GM19025 (cell line): Measurements from ENCODE around the gene GALNT9.

Experiments
- ATAC-seq: cut with Tn5 transposase; IDR thresholded peaks from one replicate; pipeline ENCODE4 v1.9.1; 2021; ENCODE audit warnings: mild to moderate bottlenecking, low read depth, moderate library complexity; ENCODE audit not compliant: unreplicated experiment

Gene GALNT9

GRCh38 chr12:132239796-132240668 is 89.4 kb downstream of the GALNT9 start:
- no peak for ATAC-seq

- no peak for ATAC-seq
Measured at GRCh38 chr12:132239392-132239791, 90.0 kb downstream of the GALNT9 start.

GRCh38 chr12:132238884-132239283 is 90.5 kb downstream of the GALNT9 start:
- ATAC-seq, result no peak

GRCh38 chr12:132238488-132238854 is 90.9 kb downstream of the GALNT9 start:
- no peak for ATAC-seq

- no peak for ATAC-seq
Measured at GRCh38 chr12:132237772-132238487, 91.5 kb downstream of the GALNT9 start.

- no peak for ATAC-seq
Measured at GRCh38 chr12:132236930-132237771, 92.2 kb downstream of the GALNT9 start.

DNA sequence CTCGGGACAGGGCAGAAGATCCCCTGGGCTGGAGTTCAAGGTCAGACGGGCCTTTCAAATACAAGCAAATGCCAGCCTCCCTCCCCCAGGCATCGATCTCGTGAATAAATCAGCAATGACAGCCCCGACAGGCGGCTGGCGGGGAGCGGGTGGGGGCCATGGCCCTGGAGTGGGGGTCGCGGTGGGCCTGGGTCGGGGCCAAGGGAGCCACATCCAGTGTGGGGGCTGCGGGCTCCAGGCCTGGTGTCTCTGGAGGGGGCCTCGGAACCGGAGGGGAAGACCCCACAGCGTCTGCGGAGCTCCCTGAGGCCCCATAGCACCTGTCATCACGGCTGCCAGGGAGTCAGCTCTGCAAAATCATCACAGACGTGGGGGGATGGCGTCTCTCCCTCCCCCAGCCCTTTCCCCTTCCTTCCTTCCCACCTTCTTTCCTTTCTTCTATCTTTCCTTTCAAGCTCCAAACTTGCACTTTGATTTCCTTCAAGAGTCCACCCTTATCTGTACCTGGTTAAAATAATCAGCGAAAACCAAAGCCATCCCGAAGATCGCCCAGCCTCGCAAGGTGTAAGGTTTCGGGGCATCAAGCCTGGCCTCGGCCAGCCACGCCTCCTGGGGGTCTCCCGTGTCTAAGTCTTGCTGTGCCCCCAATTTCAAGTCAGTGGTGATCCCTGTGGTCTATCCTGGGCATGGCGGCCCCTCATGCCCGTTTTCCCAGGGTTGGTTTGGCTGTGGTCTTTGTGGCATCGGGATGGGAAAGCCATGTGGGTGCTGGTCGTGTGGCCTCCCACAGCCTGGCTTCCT is 93.1 kb downstream of the GALNT9 start:
- ATAC-seq, result no peak

- ATAC-seq, result no peak
Measured at GRCh38 chr12:132235116-132235820, 94.1 kb downstream of the GALNT9 start.

- no peak for ATAC-seq
Measured at GRCh38 chr12:132230381-132230780, 99.0 kb downstream of the GALNT9 start.

- ATAC-seq, result no peak
Measured at GRCh38 chr12:132229926-132230325, 99.5 kb downstream of the GALNT9 start.

GRCh38 chr12:132229193-132229760 is 100.1 kb downstream of the GALNT9 start:
- no peak for ATAC-seq

GRCh38 chr12:132228476-132229192 is 100.8 kb downstream of the GALNT9 start:
- no peak for ATAC-seq

GRCh38 chr12:132227782-132228475 is 101.5 kb downstream of the GALNT9 start:
- no peak for ATAC-seq

- no peak for ATAC-seq
Measured at GRCh38 chr12:132227118-132227517, 102.3 kb downstream of the GALNT9 start.

GRCh38 chr12:132226604-132227003 is 102.8 kb downstream of the GALNT9 start:
- ATAC-seq, result no peak

DNA sequence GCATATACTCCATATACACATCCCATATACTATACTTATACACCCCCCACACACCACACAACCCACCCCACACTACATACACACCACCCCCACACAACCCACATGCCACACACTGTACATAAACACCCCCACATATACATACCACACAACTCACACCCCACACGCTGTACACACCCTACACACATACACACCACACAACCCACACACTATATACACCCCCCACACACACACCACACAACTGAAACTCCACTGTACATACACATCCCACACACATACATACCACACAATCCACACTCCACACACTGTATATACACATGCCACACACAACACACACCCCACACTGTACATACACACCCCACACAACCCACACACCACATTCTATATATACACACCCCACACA is 104.2 kb downstream of the GALNT9 start:
- ATAC-seq, result no peak

GRCh38 chr12:132224484-132224883 is 104.9 kb downstream of the GALNT9 start:
- ATAC-seq, result no peak

DNA sequence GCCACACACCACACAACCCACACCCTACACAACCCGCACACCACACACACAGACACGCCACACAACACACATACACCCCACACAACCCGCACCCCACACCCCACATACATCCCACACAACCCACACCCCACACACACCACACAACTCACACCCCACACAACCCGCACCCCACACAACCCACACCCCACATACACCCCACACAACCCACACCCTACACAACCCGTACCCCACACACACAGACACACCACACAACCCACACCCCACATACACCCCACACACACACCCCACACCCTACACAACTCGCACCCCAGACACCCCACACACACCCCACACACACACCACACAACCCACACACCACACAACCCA is 106.6 kb downstream of the GALNT9 start:
- no peak for ATAC-seq
